ENCODE results near the gene STK11IP.

The STK11IP gene

GRCh38 chr2:219608399-219608964, 10.8 kb downstream of the STK11IP start:
- TF ChIP-seq, protein P1, sequence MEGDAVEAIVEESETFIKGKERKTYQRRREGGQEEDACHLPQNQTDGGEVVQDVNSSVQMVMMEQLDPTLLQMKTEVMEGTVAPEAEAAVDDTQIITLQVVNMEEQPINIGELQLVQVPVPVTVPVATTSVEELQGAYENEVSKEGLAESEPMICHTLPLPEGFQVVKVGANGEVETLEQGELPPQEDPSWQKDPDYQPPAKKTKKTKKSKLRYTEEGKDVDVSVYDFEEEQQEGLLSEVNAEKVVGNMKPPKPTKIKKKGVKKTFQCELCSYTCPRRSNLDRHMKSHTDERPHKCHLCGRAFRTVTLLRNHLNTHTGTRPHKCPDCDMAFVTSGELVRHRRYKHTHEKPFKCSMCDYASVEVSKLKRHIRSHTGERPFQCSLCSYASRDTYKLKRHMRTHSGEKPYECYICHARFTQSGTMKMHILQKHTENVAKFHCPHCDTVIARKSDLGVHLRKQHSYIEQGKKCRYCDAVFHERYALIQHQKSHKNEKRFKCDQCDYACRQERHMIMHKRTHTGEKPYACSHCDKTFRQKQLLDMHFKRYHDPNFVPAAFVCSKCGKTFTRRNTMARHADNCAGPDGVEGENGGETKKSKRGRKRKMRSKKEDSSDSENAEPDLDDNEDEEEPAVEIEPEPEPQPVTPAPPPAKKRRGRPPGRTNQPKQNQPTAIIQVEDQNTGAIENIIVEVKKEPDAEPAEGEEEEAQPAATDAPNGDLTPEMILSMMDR (conservative IDR thresholded peaks at IDR 0.05; ENCODE audit: low read depth): no peak
- no peak for DNase-seq (ENCODE audit: low spot score)
- no peak overlapping the region for H3K27ac ChIP-seq
- ChIA-PET CTCF (no interaction called here), POLR2A (ENCODE audit: low non-redundant PET) (no interaction called here)

DNA sequence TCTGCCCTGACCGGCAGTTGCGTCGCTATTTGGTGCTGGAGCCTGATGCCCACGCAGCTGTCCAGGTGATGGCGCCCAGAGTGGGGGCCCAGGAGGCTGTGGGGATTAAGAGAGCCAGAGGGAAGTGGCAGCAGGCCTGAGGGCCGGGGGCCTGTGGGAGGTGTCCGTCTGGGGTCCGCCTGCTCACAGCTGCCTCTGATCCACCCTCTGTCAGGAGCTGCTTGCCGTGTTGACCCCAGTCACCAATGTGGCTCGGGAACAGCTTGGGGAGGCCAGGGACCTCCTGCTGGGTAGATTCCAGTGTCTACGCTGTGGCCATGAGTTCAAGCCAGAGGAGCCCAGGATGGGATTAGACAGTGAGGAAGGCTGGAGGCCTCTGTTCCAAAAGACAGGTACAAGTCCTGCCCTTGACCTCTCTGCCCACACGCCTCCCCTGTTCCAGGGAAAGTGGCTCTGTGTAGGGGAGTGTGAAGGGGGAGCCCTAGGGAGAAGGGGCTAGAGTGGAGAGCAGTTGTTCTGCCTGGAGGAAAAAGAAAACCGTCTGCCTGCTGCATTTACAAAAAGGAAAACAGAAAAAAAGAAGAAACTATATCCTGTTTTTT, 11.6 kb downstream of the STK11IP start:
- ChIA-PET CTCF (no interaction called here), POLR2A (ENCODE audit: low non-redundant PET) (no interaction called here)
- no peak for DNase-seq (ENCODE audit: low spot score)
- no peak overlapping the region for H3K27ac ChIP-seq
- TF ChIP-seq, protein P1 (conservative IDR thresholded peaks at IDR 0.05; ENCODE audit: low read depth): no peak

DNA sequence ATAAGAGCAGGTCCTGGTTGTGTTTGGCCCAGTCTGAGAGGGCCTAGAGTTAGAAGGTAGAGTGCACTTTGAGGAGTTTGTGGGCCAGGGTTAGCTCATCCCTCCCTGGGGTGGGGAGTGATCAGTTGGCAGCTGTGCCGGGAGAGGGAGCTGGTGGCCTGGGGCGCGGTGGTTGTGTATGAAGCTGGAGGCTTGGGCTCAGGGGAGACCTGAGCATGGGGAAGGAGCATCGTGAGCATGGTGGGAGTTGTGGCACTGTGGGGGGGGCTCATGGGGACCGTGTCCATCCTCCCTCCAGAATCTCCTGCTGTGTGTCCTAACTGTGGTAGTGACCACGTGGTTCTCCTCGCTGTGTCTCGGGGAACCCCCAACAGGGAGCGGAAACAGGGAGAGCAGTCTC, 13.6 kb downstream of the STK11IP start:
- ChIA-PET CTCF (no interaction called here), POLR2A (ENCODE audit: low non-redundant PET) (no interaction called here)
- TF ChIP-seq, protein P1 (conservative IDR thresholded peaks at IDR 0.05; ENCODE audit: low read depth): no peak
- no peak for DNase-seq (ENCODE audit: low spot score)
- no peak overlapping the region for H3K27ac ChIP-seq

GRCh38 chr2:219611866-219612576, 14.4 kb downstream of the STK11IP start:
- H3K27ac ChIP-seq: no peak overlapping the region
- TF ChIP-seq, protein P1 (conservative IDR thresholded peaks at IDR 0.05; ENCODE audit: low read depth): no peak
- CTCF ChIA-PET: no interaction called here
- POLR2A ChIA-PET (ENCODE audit: low non-redundant PET): no interaction called here
- no peak for DNase-seq (ENCODE audit: low spot score)

GRCh38 chr2:219612577-219613286, 15.1 kb downstream of the STK11IP start:
- no peak for DNase-seq (ENCODE audit: low spot score)
- ChIA-PET POLR2A (ENCODE audit: low non-redundant PET) (no interaction called here), CTCF (interaction anchor here (0.6 kb wide), 1 partner anchor 52 kb away, joined by 4 read pairs; no protein-coding TSS in a partner anchor)
- H3K27ac ChIP-seq: no peak overlapping the region
- TF ChIP-seq, protein P1 (conservative IDR thresholded peaks at IDR 0.05; ENCODE audit: low read depth): no peak

GRCh38 chr2:219613461-219614070, 15.9 kb downstream of the STK11IP start:
- CTCF ChIA-PET: interaction anchor here (0.6 kb wide), 1 partner anchor 53 kb away, joined by 4 read pairs; no protein-coding TSS in a partner anchor

More at GRCh38 chr2:219613461-219614070, 15.9 kb downstream of the STK11IP start:
- no peak for DNase-seq (ENCODE audit: low spot score)
- POLR2A ChIA-PET (ENCODE audit: low non-redundant PET): interaction anchor here (0.8 kb wide), 1 partner anchor 30 kb away, joined by 3 read pairs; no protein-coding TSS in a partner anchor
- H3K27ac ChIP-seq: no peak overlapping the region
- TF ChIP-seq, protein P1 (conservative IDR thresholded peaks at IDR 0.05; ENCODE audit: low read depth): no peak
